Keratinocyte (primary cell): Measurements from ENCODE around the gene SPIRE1. TPM values are rescaled to one million over a fixed set of nuclear protein-coding genes. Genes with fewer than 3 reads are reported as not detected.
"Not testable (repeated sequence)": the region's sequence is repeated elsewhere in the genome, so short reads cannot be mapped to it uniquely, and the experiment has no call there.

Experiments used
- DNase-seq: peaks from one replicate; pipeline ENCODE4 v3.0.0-alpha.2; 2011; ENCODE audit warnings: low read depth, missing footprints, low spot score
- FAIRE-seq: peaks from 2 replicates; lab custom pipeline; 2011; peaks lifted over from hg19 to GRCh38; lab: Jason Lieb, UNC
- H2AFZ ChIP-seq: 2 replicates; pipeline ENCODE4 v1.6.0; 2012; ENCODE audit warnings: low read length, control low read depth, inconsistent platforms; ENCODE audit not compliant: control insufficient read depth
- H3K27ac ChIP-seq: 2 replicates; pipeline ENCODE4 v1.5.1; 2011; ENCODE audit warnings: low read length; ENCODE audit not compliant: control insufficient read depth, insufficient read depth
- H3K27me3 ChIP-seq: 3 replicates; pipeline ENCODE4 v1.6.0; 2011; ENCODE audit warnings: low read length; ENCODE audit not compliant: control insufficient read depth, insufficient read depth; ENCODE audit errors: extremely low read depth
- H3K36me3 ChIP-seq, 2 experiments: 2 replicates in 1 of 2; 3 replicates in 1 of 2; pipeline ENCODE4 v1.5.1; 2011; ENCODE audit warnings: low read length in 2 of 2, mild to moderate bottlenecking in 1 of 2; ENCODE audit not compliant: control insufficient read depth in 2 of 2, insufficient read depth in 2 of 2; ENCODE audit errors: extremely low read depth in 1 of 2
- H3K4me1 ChIP-seq: 3 replicates; pipeline ENCODE4 v1.5.1; 2011; ENCODE audit warnings: low read length; ENCODE audit not compliant: control insufficient read depth, insufficient read depth; ENCODE audit errors: extremely low read depth
- H3K4me2 ChIP-seq: 3 replicates; pipeline ENCODE4 v1.6.0; 2011; ENCODE audit warnings: low read depth, low read length; ENCODE audit not compliant: control insufficient read depth, insufficient read depth; ENCODE audit errors: extremely low read depth
- H3K4me3 ChIP-seq, 3 experiments: fragments of 200-600 bp in 1 of 3; sonication (generic) in 1 of 3; 2 replicates in 2 of 3; 3 replicates in 1 of 3; pipeline ENCODE4 v1.5.1; 2011 to 2016; ENCODE audit warnings: low read length in 3 of 3, mild to moderate bottlenecking in 3 of 3, control low read depth in 2 of 3, inconsistent platforms in 1 of 3, low read depth in 1 of 3, mixed read lengths in 1 of 3, mixed run types in 1 of 3, moderate library complexity in 1 of 3; ENCODE audit not compliant: control insufficient read depth in 2 of 3, insufficient read depth in 2 of 3; ENCODE audit errors: extremely low read depth in 1 of 3
- H3K79me2 ChIP-seq: 2 replicates; pipeline ENCODE4 v1.6.0; 2012; ENCODE audit warnings: low read length; ENCODE audit not compliant: control insufficient read depth, insufficient read depth
- H3K9ac ChIP-seq: 3 replicates; pipeline ENCODE4 v1.6.0; 2011; ENCODE audit warnings: low read length; ENCODE audit not compliant: control insufficient read depth, insufficient read depth; ENCODE audit errors: extremely low read depth
- H3K9me1 ChIP-seq: 3 replicates; pipeline ENCODE4 v1.6.0; 2011; ENCODE audit warnings: low read length; ENCODE audit not compliant: control insufficient read depth, insufficient read depth; ENCODE audit errors: extremely low read depth
- H3K9me3 ChIP-seq: 2 replicates; pipeline ENCODE4 v1.5.1; 2012; ENCODE audit warnings: low read depth, low read length; ENCODE audit not compliant: control insufficient read depth
- H4K20me1 ChIP-seq: 3 replicates; pipeline ENCODE4 v1.6.0; 2011; ENCODE audit warnings: low read length; ENCODE audit not compliant: control insufficient read depth, insufficient read depth; ENCODE audit errors: extremely low read depth
- EZH2 ChIP-seq: IDR thresholded peaks from one replicate; pipeline ENCODE4 v1.6.1; 2012; ENCODE audit warnings: inconsistent platforms, mild to moderate bottlenecking, low read length, moderate library complexity
- dilution Hi-C: fragments of 300-500 bp; cut with MboI; formaldehyde crosslinking; loops from one replicate; pipeline ENCODE4 v1.7.0; 2020; ENCODE audit warnings: low sequenced_read_pairs; ENCODE audit not compliant: extremely low pct_ligation_motif_present
- polyA plus RNA-seq, 5 experiments: library from polyadenylated mRNA; depleted of rRNA in 3 of 5; stranded (reverse) in 3 of 5; stranded (forward) in 1 of 5; unstranded in 1 of 5; fragments of >200 nt; gene quantifications; 1 replicate in 1 of 5; 2 replicates in 3 of 5; 3 replicates in 1 of 5; pipeline versions ENCODE4 v1.2.1 to v1.2.3, GENCODE V29; 2011 to 2012; ENCODE audit warnings: missing spikeins in 2 of 5, low read depth in 1 of 5, low replicate concordance in 1 of 5
- TF ChIP-seq, protein P1 (sequence below), 3 experiments: IDR thresholded peaks in 1 of 3; conservative IDR thresholded peaks in 1 of 3; optimal IDR thresholded peaks in 1 of 3; 2 replicates in 2 of 3; 3 replicates in 1 of 3; pipeline versions ENCODE3 to v1.5.1; 2011; ENCODE audit warnings: low read length in 3 of 3, mild to moderate bottlenecking in 3 of 3, moderate library complexity in 2 of 3, control low read depth in 1 of 3, inconsistent platforms in 1 of 3; ENCODE audit not compliant: insufficient read depth in 2 of 3; ENCODE audit errors: extremely low read depth in 1 of 3

The SPIRE1 gene
- polyA plus RNA-seq, 1 donor (not counting 4 experiments of a cell fraction or from before 2014, with no cell fraction given): 20.6 TPM

DNA sequence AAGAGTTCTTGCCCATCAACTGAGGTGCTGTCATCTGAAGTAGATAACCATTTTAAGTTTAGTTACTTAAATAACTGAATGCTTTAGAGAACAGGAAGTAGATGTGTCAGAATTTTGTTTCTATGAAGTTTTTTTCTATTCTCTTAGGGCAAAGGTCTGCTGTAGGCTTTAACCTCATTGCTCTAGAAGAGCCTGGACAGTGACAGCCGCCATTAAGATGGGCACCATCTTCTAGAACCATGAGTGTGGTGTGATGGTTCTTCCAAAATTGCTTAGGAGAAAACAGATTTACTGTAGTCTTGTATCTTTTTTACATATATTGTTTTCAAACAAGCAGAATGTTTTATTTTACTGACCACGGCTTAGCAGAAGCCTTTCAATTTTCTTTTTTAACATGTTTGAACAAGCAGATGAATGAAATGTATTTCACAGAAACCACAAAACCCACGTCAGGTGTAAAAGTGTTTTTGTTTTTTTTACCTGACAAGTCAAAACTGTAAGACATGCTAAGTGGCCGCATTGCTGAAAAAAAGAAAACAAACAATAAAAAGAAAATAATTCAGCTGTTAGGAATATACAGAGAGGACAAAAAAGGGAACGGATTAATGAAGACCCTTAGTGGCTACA is 172.3 kb downstream of the SPIRE1 start:
- H3K9me1 ChIP-seq: no peaks in the 10 kb centered on the region
- H2AFZ ChIP-seq: no peak overlapping the region
- no peaks in the 10 kb centered on the region for H3K79me2 ChIP-seq
- TF ChIP-seq, protein P1, sequence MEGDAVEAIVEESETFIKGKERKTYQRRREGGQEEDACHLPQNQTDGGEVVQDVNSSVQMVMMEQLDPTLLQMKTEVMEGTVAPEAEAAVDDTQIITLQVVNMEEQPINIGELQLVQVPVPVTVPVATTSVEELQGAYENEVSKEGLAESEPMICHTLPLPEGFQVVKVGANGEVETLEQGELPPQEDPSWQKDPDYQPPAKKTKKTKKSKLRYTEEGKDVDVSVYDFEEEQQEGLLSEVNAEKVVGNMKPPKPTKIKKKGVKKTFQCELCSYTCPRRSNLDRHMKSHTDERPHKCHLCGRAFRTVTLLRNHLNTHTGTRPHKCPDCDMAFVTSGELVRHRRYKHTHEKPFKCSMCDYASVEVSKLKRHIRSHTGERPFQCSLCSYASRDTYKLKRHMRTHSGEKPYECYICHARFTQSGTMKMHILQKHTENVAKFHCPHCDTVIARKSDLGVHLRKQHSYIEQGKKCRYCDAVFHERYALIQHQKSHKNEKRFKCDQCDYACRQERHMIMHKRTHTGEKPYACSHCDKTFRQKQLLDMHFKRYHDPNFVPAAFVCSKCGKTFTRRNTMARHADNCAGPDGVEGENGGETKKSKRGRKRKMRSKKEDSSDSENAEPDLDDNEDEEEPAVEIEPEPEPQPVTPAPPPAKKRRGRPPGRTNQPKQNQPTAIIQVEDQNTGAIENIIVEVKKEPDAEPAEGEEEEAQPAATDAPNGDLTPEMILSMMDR (optimal IDR thresholded peaks at IDR 0.05 in 1 of 3, IDR thresholded peaks at IDR 0.05 in 1 of 3, conservative IDR thresholded peaks at IDR 0.05 in 1 of 3; ENCODE audit: extremely low read depth in 1 of 3, insufficient read depth in 2 of 3, low read length in 3 of 3): no peak
- no peak for TF ChIP-seq EZH2
- H3K4me2 ChIP-seq: peak overlapping the region; percentile 22
- H3K27me3 ChIP-seq: no peaks in the 10 kb centered on the region
- H3K27ac ChIP-seq: no peak overlapping the region
- no peaks in the 10 kb centered on the region for H4K20me1 ChIP-seq
- dilution Hi-C loops: no loop called here
- no peaks in the 10 kb centered on the region for H3K9me3 ChIP-seq
- H3K36me3 ChIP-seq: no peaks in the 10 kb centered on the region
- no peak for FAIRE-seq
- no peak for DNase-seq
- peaks cover 3% of the 10 kb centered on the region for H3K4me1 ChIP-seq
- H3K9ac ChIP-seq: no peak overlapping the region
- no peak overlapping the region for H3K4me3 ChIP-seq

DNA sequence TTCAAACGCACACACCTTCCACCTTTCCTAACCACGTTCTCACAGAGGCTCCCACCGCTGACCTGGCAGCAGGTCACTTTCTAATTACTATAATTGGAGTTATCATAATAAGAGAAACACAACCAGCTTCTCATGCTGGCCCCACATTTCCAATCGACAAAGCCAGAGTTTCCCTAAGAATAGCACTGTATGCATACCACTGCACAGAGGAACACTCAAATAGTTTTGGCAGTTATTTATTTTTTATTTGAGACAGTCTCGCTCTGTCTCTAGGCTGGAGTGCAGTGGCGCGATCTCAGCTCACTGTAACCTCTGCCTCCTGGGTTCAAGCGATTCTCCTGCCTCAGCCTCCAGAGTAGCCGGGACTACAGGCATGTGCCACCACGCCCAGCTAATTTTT is 176.0 kb downstream of the SPIRE1 start:
- H3K4me1 ChIP-seq, H4K20me1 ChIP-seq, FAIRE-seq, H3K9me1 ChIP-seq, H3K4me3 ChIP-seq, H3K27ac ChIP-seq, H3K9ac ChIP-seq, H3K27me3 ChIP-seq, H3K4me2 ChIP-seq, H3K36me3 ChIP-seq, DNase-seq, H3K79me2 ChIP-seq, dilution Hi-C loops, H3K9me3 ChIP-seq, H2AFZ ChIP-seq: not testable (repeated sequence)

DNA sequence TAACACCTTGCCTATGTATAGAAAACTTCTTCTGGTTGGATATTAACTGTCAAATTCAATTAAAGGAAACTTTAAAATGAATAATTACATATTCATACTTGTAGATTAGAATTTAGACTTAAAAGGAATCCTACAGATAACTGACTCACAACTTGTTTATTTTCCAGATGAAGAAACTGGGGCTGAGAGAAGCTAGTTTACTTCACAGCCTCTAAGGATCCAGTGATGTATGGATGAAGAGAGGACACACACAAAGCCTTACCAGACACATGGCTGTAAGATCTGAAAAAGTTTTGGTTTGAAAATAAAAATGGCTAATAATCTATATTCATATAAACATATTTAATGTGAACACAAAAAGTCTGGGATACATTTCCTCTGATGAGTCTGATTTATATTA is 177.9 kb downstream of the SPIRE1 start:
- H3K9ac ChIP-seq: no peak overlapping the region
- no peaks in the 10 kb centered on the region for H3K9me1 ChIP-seq
- H3K27me3 ChIP-seq: no peaks in the 10 kb centered on the region
- peaks cover 6 to 9% of the 10 kb centered on the region in 2 experiments for H3K36me3 ChIP-seq
- FAIRE-seq (no peak), DNase-seq (no peak)
- H4K20me1 ChIP-seq: no peaks in the 10 kb centered on the region
- H2AFZ ChIP-seq: no peak overlapping the region
- no peak overlapping the region for H3K4me3 ChIP-seq
- no peaks in the 10 kb centered on the region for H3K9me3 ChIP-seq
- H3K4me2 ChIP-seq: no peak overlapping the region
- TF ChIP-seq, protein P1 (optimal IDR thresholded peaks at IDR 0.05 in 1 of 3, IDR thresholded peaks at IDR 0.05 in 1 of 3, conservative IDR thresholded peaks at IDR 0.05 in 1 of 3; ENCODE audit: extremely low read depth in 1 of 3, insufficient read depth in 2 of 3, low read length in 3 of 3): no peak
- TF ChIP-seq EZH2: no peak
- dilution Hi-C loops: no loop called here
- no peaks in the 10 kb centered on the region for H3K4me1 ChIP-seq
- H3K27ac ChIP-seq: no peak overlapping the region
- no peaks in the 10 kb centered on the region for H3K79me2 ChIP-seq
